GM12874 (cell line): ENCODE results near the gene UXS1.

Source experiments
- CTCF ChIP-seq: IDR thresholded peaks from 2 replicates; pipeline ENCODE4 v1.5.1; 2011; ENCODE audit warnings: low read depth, mild to moderate bottlenecking, control low read depth, low read length, moderate library complexity; ENCODE audit not compliant: insufficient read depth

The UXS1 gene

DNA sequence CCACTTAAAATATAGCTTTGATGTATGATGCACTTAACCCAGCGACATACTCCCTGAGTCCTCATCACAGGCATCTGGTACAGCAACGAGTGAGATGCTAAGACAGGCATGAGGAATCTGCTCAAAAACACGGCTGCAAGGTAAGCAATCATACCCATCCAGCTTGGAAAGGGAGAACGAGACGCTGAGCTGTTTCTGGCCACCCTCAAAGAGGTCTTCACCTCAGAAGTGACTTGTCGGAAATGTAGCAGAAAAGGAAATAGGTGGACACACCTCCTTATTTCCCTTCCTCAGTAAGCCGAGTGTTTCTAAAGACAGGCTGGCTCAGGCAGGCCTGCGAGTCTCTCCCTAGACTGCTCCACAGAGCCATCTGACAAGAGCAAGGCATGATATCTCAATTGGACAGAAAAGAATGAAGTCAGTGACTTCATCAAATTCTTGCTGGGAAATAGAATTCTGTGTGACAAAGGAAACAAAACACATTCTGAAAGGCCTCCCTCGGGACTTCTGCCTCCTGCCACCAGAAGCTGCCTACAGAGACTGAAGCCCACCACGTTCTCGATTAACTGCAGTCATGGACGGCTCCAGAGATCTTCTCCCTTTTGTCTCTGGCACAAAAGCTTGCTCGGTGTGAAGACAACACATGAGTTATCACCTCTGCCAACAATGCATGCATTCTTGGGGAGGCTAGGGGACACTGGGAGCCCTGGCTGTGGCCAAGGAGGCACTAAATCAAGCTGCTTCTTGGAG lies 84.3 kb downstream of the UXS1 start:
- no peak for TF ChIP-seq CTCF

GRCh38 chr2:106108791-106109190 lies 85.3 kb downstream of the UXS1 start:
- TF ChIP-seq CTCF: no peak

GRCh38 chr2:106108351-106108750 lies 85.8 kb downstream of the UXS1 start:
- no peak for TF ChIP-seq CTCF

GRCh38 chr2:106107509-106108131 lies 86.5 kb downstream of the UXS1 start:
- peak; percentile 39; the same call in 1 of the 2 replicates for TF ChIP-seq CTCF

DNA sequence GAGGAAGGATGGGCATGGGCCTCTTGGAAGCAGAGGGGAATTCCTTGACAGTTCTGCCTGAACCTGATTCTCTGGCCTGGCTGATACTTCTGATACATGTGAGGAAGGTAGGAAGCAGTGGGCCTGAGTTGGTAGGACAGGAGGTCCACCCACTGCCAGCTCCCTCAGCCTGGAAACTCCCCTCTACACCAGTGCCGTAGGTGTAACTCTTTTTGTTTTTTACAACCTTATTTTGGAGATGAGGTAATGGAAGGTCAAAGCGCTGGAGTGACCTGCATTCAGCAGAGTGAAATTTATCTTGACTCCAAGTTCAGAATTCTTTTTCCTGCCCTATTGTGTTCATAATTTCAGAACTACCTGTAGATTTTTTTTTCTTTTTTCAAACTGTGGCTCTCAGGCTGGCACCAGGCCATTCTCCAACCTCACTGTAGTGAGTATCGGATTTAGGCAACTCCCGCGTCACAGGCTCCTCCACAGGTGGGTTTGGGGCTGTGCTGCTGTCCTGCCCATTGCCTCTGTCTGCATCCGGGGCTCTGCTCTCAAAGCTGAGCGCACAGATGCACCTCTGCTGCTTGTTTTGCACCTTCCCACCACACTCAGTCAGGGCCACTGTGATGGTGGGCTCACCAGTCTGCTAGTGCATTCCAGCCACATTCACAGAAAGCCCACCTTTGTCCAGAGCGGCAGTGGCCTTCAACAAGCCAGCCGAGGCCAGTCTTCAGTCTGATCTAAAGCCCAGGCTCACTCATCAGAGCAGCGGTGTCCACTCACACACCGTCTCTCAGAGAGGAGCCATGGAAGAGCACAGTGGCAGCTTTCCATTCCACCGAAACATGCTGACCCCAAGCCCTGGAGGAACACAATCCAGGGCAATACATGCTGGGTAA lies 87.2 kb downstream of the UXS1 start:
- TF ChIP-seq CTCF: no peak

GRCh38 chr2:106105151-106105922 lies 88.8 kb downstream of the UXS1 start:
- TF ChIP-seq CTCF: no peak
